Measurements from ENCODE around the gene WHRN.

GRCh38 chr9:114465906-114466900 lies 39.1 kb downstream of the WHRN start:
- TF ChIP-seq, protein P1, sequence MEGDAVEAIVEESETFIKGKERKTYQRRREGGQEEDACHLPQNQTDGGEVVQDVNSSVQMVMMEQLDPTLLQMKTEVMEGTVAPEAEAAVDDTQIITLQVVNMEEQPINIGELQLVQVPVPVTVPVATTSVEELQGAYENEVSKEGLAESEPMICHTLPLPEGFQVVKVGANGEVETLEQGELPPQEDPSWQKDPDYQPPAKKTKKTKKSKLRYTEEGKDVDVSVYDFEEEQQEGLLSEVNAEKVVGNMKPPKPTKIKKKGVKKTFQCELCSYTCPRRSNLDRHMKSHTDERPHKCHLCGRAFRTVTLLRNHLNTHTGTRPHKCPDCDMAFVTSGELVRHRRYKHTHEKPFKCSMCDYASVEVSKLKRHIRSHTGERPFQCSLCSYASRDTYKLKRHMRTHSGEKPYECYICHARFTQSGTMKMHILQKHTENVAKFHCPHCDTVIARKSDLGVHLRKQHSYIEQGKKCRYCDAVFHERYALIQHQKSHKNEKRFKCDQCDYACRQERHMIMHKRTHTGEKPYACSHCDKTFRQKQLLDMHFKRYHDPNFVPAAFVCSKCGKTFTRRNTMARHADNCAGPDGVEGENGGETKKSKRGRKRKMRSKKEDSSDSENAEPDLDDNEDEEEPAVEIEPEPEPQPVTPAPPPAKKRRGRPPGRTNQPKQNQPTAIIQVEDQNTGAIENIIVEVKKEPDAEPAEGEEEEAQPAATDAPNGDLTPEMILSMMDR (IDR thresholded peaks at IDR 0.05) = no peak
- TF ChIP-seq EZH2 (IDR thresholded peaks at IDR 0.05; ENCODE audit: borderline replicate concordance, insufficient read depth, low read depth, low read length, poor library complexity, severe bottlenecking) = no peak
